GM21367 (cell line): Measurements from ENCODE around the gene SMARCB1.

Experiments
- ATAC-seq: cut with Tn5 transposase; IDR thresholded peaks from one replicate; pipeline ENCODE4 v1.9.1; 2021; ENCODE audit not compliant: unreplicated experiment

The SMARCB1 gene

DNA sequence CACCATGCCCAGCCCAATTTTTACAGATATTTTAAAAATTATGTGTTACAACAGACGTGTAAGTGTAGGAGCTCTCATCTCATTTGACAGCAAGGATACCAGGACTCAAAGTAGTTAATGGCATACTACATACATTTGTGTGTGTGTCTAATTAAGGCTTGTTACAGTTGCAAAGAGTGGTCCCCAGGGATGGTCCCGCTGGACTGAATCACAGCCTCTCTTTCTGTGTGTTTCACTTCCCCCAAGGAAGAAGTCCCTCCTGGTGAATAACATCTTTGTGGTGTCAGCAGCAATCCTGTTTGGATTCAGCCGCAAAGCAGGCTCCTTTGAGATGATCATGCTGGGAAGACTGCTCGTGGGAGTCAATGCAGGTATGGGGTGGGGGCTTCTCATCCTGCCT, 88.1 kb downstream of the SMARCB1 start:
- ATAC-seq: no peak

DNA sequence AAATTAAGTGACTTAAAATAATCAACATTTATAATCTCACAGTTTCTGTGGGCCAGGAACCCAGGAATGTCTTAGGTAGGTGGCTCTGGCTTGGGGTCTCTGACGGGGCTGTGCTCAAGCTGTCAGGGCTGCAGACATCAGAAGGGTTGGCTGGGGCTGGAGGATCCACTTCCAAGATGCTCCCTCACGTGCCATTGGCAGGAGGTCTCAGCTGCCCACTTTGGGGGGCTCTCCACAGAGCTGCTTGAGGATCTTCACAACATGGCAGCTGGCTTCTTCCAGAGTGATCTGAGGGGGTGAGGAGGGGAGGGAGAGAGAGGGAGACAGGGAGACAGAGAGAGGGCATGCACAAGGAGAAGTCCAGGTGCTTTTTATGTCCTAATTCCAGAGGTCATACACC, 89.0 kb downstream of the SMARCB1 start:
- ATAC-seq: no peak

DNA sequence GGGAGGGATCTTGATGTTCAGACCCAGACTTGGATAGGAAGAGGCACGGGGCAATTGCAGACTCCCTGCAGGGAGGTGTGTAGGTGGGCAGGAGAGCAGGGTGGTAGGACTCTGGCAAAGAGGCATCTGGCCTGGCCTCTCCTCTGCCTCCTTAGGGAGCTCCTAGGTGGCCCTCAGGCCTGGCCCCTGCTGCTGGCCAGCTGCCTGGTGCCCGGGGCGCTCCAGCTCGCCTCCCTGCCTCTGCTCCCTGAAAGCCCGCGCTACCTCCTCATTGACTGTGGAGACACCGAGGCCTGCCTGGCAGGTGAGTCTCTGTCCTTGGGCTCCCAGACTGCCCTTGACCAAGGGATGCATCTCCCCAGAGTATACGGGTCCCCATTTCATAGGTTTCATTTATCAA, 90.8 kb downstream of the SMARCB1 start:
- no peak for ATAC-seq

DNA sequence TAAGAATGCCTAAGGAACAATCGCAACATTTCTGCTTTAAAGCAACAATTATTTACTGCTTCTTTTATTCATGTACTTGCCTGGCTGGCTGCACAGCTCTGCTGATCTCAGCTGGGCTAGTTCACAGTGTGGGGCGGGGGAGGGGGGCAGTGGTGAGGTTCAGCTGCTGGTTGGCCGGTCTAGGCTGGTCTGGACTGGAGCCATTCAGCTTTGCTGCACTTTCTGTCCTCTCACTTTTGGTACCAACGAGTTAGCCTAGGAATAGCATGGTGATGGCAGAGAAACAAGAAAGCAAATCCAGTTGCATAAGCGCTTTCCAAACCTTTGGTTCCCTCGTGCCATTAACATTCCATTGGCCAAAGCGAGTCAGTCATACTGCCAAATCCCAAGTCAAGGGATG, 91.5 kb downstream of the SMARCB1 start:
- ATAC-seq: no peak

DNA sequence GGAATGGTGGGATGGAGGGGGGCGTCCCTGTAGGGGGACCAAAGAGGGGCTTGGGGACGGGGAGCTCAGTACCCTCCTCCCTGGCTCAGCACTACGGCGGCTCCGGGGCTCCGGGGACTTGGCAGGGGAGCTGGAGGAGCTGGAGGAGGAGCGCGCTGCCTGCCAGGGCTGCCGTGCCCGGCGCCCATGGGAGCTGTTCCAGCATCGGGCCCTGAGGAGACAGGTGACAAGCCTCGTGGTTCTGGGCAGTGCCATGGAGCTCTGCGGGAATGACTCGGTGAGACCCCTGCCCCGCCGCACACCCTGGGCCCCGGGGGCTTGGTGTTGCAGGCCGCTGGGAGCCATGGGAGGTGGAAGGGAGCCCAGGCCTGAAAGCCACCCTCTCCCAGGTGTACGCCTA, 95.6 kb downstream of the SMARCB1 start:
- ATAC-seq: no peak

DNA sequence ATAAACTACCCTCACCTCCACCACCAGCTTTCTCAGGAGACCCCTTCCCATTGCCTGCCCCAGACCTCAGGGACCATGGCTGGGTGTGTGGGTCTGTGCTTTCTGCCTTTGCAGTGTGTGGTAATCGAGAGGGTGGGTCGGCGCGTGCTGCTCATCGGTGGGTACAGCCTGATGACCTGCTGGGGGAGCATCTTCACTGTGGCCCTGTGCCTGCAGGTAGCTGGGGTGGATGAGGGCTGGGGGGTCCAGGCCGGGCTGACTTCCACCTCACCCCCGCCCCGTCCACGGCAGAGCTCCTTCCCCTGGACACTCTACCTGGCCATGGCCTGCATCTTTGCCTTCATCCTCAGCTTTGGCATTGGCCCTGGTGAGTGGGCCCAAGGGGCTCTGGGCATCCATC, 96.9 kb downstream of the SMARCB1 start:
- ATAC-seq: no peak

DNA sequence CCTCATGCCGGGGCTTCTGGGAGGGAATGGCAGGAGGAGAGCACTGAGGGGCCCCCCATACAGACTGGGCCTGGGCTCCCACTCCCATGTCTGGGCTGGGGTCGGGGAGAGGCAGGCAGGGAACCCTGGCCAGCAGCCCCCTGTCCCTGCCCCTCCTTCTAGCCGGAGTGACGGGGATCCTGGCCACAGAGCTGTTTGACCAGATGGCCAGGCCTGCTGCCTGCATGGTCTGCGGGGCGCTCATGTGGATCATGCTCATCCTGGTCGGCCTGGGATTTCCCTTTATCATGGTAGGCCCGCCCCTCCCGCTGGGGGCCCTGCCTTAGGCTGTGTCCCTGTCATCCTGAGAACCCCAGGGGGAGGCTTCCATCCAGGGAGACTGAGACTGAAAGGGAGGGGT, 97.4 kb downstream of the SMARCB1 start:
- ATAC-seq: no peak
